IMR-90 (cell line): Measurements from ENCODE around the gene DUSP10. TPM values are rescaled to one million over a fixed set of nuclear protein-coding genes. Genes with fewer than 3 reads are reported as not detected.

Experiments used
- ATAC-seq: fragments of 200-7000 bp; cut with Tn5 transposase; 2 replicates; pipeline ENCODE4 v1.9.1; 2020; ENCODE audit warnings: low read depth, mild to moderate bottlenecking, moderate library complexity
- BruUV-seq: library from RNA; stranded (reverse); fragments of 400-500 nt; replicated peaks from 2 replicates; lab custom pipeline; 2021; lab: Mats Ljungman, UMichigan
- CTCF ChIA-PET: fragments of 300-600 bp; formaldehyde crosslinking; extraction: SDS; loops from one replicate; lab custom pipeline; 2021; ENCODE audit warnings: antibody characterized with exemption; lab: Yijun Ruan, JAX
- POLR2A ChIA-PET: fragments of 300-600 bp; sonication (Branson Sonifier 250); formaldehyde crosslinking; loops from one replicate; lab custom pipeline; 2022; ENCODE audit warnings: antibody characterized with exemption; ENCODE audit not compliant: unreplicated experiment; lab: Charles Lee
- DNase-seq: peaks from one replicate; pipeline ENCODE4 v3.0.0; 2013
- H2AFZ ChIP-seq: replicated peaks from 2 replicates; pipeline ENCODE3; 2013; ENCODE audit warnings: low read length, mild to moderate bottlenecking; ENCODE audit not compliant: poor library complexity
- H2AK5ac ChIP-seq: 2 replicates; pipeline ENCODE4 v1.6.1; 2013; ENCODE audit warnings: low read depth, low read length, inconsistent platforms
- H2AK9ac ChIP-seq: replicated peaks from 2 replicates; pipeline ENCODE3; 2013; ENCODE audit warnings: mild to moderate bottlenecking, low read depth, low read length, moderate library complexity; ENCODE audit not compliant: poor library complexity
- H2BK120ac ChIP-seq: 2 replicates; pipeline ENCODE4 v1.6.1; 2013; ENCODE audit warnings: low read depth, low read length, inconsistent platforms
- H2BK15ac ChIP-seq: 3 replicates; pipeline ENCODE4 v1.6.1; 2013; ENCODE audit warnings: low read depth, low read length, inconsistent platforms
- H2BK20ac ChIP-seq: 2 replicates; pipeline ENCODE4 v1.6.1; 2013; ENCODE audit warnings: low read depth, mild to moderate bottlenecking, inconsistent platforms, low read length, moderate library complexity
- H2BK5ac ChIP-seq: 2 replicates; pipeline ENCODE4 v1.6.1; 2013; ENCODE audit warnings: mild to moderate bottlenecking, low read depth, low read length, inconsistent platforms; ENCODE audit not compliant: poor library complexity, severe bottlenecking
- H3K14ac ChIP-seq: replicated peaks from 2 replicates; pipeline ENCODE4 v1.6.1; 2013; ENCODE audit warnings: low read depth, low read length, inconsistent platforms
- H3K18ac ChIP-seq: 2 replicates; pipeline ENCODE4 v1.6.1; 2013; ENCODE audit warnings: low read depth, low read length, control low read depth
- H3K23ac ChIP-seq: 2 replicates; pipeline ENCODE4 v1.6.1; 2013; ENCODE audit warnings: low read depth, low read length, inconsistent platforms
- H3K27ac ChIP-seq: 2 replicates; pipeline ENCODE4 v1.5.1; 2013; ENCODE audit warnings: mild to moderate bottlenecking, control low read depth, low read length; ENCODE audit not compliant: insufficient read depth
- H3K27me3 ChIP-seq: 2 replicates; pipeline ENCODE4 v1.6.1; 2013; ENCODE audit warnings: low read length; ENCODE audit not compliant: control insufficient read depth, insufficient read depth
- H3K36me3 ChIP-seq: 2 replicates; pipeline ENCODE4 v1.6.1; 2013; ENCODE audit warnings: low read length, mixed read lengths; ENCODE audit not compliant: control insufficient read depth, insufficient read depth
- H3K4ac ChIP-seq: 2 replicates; pipeline ENCODE4 v1.6.1; 2013; ENCODE audit warnings: low read depth, low read length, inconsistent platforms
- H3K4me1 ChIP-seq: 2 replicates; pipeline ENCODE4 v1.6.1; 2013; ENCODE audit warnings: low read length, mixed read lengths; ENCODE audit not compliant: control insufficient read depth, insufficient read depth
- H3K4me2 ChIP-seq: 2 replicates; pipeline ENCODE4 v1.6.1; 2013; ENCODE audit warnings: low read depth, mild to moderate bottlenecking, control low read depth, low read length, moderate library complexity
- H3K4me3 ChIP-seq: 2 replicates; pipeline ENCODE4 v1.5.1; 2013; ENCODE audit warnings: low read depth, mild to moderate bottlenecking, control low read depth, low read length, moderate library complexity; ENCODE audit not compliant: insufficient read depth
- H3K56ac ChIP-seq: 2 replicates; pipeline ENCODE4 v1.6.1; 2013; ENCODE audit warnings: low read length, inconsistent platforms; ENCODE audit not compliant: insufficient read depth; ENCODE audit errors: extremely low read depth
- H3K79me1 ChIP-seq, 2 experiments: 2 replicates each; pipeline ENCODE4 v1.6.1; 2013; ENCODE audit warnings: low read length in 2 of 2, inconsistent platforms in 1 of 2, low read depth in 1 of 2
- H3K9ac ChIP-seq: 2 replicates; pipeline ENCODE4 v1.6.1; 2013; ENCODE audit warnings: low read depth, low read length, control low read depth
- H3K9me1 ChIP-seq: 2 replicates; pipeline ENCODE4 v1.6.1; 2013; ENCODE audit warnings: low read length, inconsistent platforms; ENCODE audit not compliant: insufficient read depth
- H3K9me3 ChIP-seq: 2 replicates; pipeline ENCODE4 v1.6.1; 2013; ENCODE audit warnings: low read length; ENCODE audit not compliant: control insufficient read depth, insufficient read depth
- H4K20me1 ChIP-seq: 2 replicates; pipeline ENCODE4 v1.6.1; 2013; ENCODE audit warnings: low read length, inconsistent platforms; ENCODE audit not compliant: insufficient read depth
- H4K5ac ChIP-seq: 2 replicates; pipeline ENCODE4 v1.6.1; 2013; ENCODE audit warnings: mild to moderate bottlenecking, low read depth, low read length, control low read depth
- H4K8ac ChIP-seq, 2 experiments: 2 replicates each; pipeline ENCODE4 v1.6.1; 2013; ENCODE audit warnings: low read depth in 2 of 2, low read length in 2 of 2, control low read depth in 1 of 2, inconsistent platforms in 1 of 2
- H4K91ac ChIP-seq: 2 replicates; pipeline ENCODE4 v1.6.1; 2013; ENCODE audit warnings: low read depth, low read length, inconsistent platforms; ENCODE audit not compliant: insufficient read depth
- BHLHE40 ChIP-seq: fragments of 150-350 bp; IDR thresholded peaks from 2 replicates; pipeline ENCODE4 v1.6.1; 2016; ENCODE audit warnings: mild to moderate bottlenecking, low read depth, low read length
- CEBPB ChIP-seq: IDR thresholded peaks from 2 replicates; pipeline ENCODE4 v1.6.1; 2012; ENCODE audit warnings: low read depth, low read length, improper control_type of control experiment
- CHD1 ChIP-seq: IDR thresholded peaks from 2 replicates; pipeline ENCODE4 v1.6.1; 2012; ENCODE audit warnings: low read depth, low read length, improper control_type of control experiment
- FOS ChIP-seq: fragments of 150-350 bp; IDR thresholded peaks from 2 replicates; pipeline ENCODE4 v1.6.1; 2016; ENCODE audit warnings: low read depth, low read length
- MAFK ChIP-seq: IDR thresholded peaks from 2 replicates; pipeline ENCODE4 v1.6.1; 2012; ENCODE audit warnings: low read depth, low read length, improper control_type of control experiment
- MAZ ChIP-seq: IDR thresholded peaks from 2 replicates; pipeline ENCODE4 v1.6.1; 2012; ENCODE audit warnings: low read depth, mild to moderate bottlenecking, low read length, improper control_type of control experiment, moderate library complexity, borderline replicate concordance
- MXI1 ChIP-seq: IDR thresholded peaks from 2 replicates; pipeline ENCODE4 v1.6.1; 2012; ENCODE audit warnings: low read depth, mild to moderate bottlenecking, low read length, moderate library complexity, borderline replicate concordance
- NFE2L2 ChIP-seq: fragments of 150-350 bp; IDR thresholded peaks from 2 replicates; pipeline ENCODE4 v1.6.1; 2016; ENCODE audit warnings: low read depth, mild to moderate bottlenecking, low read length
- POLR2A ChIP-seq: IDR thresholded peaks from 2 replicates; pipeline ENCODE4 v1.6.1; 2012; ENCODE audit warnings: mild to moderate bottlenecking, low read depth, low read length
- RCOR1 ChIP-seq: IDR thresholded peaks from 2 replicates; pipeline ENCODE4 v1.6.1; 2012; ENCODE audit warnings: mild to moderate bottlenecking, low read length, improper control_type of control experiment; ENCODE audit not compliant: insufficient replicate concordance
- SMC3 ChIP-seq: fragments of 150-350 bp; IDR thresholded peaks from 2 replicates; pipeline ENCODE4 v1.6.1; 2016; ENCODE audit warnings: low read depth, mild to moderate bottlenecking, antibody characterized with exemption, low read length, moderate library complexity
- WGBS, 2 experiments: methylation state at CpG; one replicate each; pipeline versions ENCODE4 v1.1.5 to v1.1.7; 2013; ENCODE audit warnings: missing lambda C conversion rate in 2 of 2; ENCODE audit not compliant: insufficient read length in 1 of 2; ENCODE audit errors: extremely low coverage in 2 of 2; 5-methylcytosine and 5-hydroxymethylcytosine counted together
- dilution Hi-C: fragments of 300-500 bp; cut with HindIII; formaldehyde crosslinking; loops from one replicate; pipeline ENCODE4 v1.14.3; 2018; ENCODE audit warnings: low sequenced_read_pairs; ENCODE audit not compliant: unreplicated experiment
- in situ Hi-C: fragments of 300-500 bp; cut with MboI; formaldehyde crosslinking; loops from 3 replicates; pipeline ENCODE4 v1.14.3; 2019; ENCODE audit warnings: low sequenced_read_pairs, inconsistent platforms, mixed read lengths
- intact Hi-C: fragments of 100-400 bp; cut with micrococcal nuclease; formaldehyde crosslinking; loops from 2 replicates; pipeline ENCODE4 v1.10.0; 2022
- polyA plus RNA-seq, 3 experiments: library from polyadenylated mRNA; depleted of rRNA; stranded (reverse); fragments of >200 nt; gene quantifications; 2 replicates each; pipeline ENCODE4 v1.2.3, GENCODE V29; 2012; ENCODE audit warnings: low replicate concordance in 1 of 3
- total RNA-seq: library from RNA; depleted of rRNA; stranded (reverse); fragments of >200 nt; gene quantifications from 2 replicates; pipeline ENCODE4 v1.2.3, GENCODE V29; 2012
- TF ChIP-seq, protein P1 (sequence below): fragments of 150-350 bp; IDR thresholded peaks from 2 replicates; pipeline ENCODE4 v1.6.1; 2016; ENCODE audit warnings: low read depth, mild to moderate bottlenecking, low read length, moderate library complexity, borderline replicate concordance
- TF ChIP-seq, protein P2 (sequence below): fragments of 150-350 bp; IDR thresholded peaks from 2 replicates; pipeline ENCODE4 v1.6.1; 2017; ENCODE audit warnings: mild to moderate bottlenecking, antibody characterized with exemption, low read length, low read depth
- TF ChIP-seq, protein P3 (sequence below): conservative IDR thresholded peaks from 2 replicates; pipeline ENCODE4 v1.5.1; 2012; ENCODE audit warnings: mild to moderate bottlenecking, low read depth, low read length, improper control_type of control experiment

The DUSP10 gene
- total and polyA plus RNA-seq, 2 of the 4 experiments (the other 2 are of a cell fraction) = 41.7 to 59.1 TPM

GRCh38 chr1:221696718-221697461 is 45.0 kb downstream of the DUSP10 start:
- WGBS, 2 experiments = 100% methylated on average over 1 of the region's 3 CpGs; no CpG with 5 or more reads in 1 of the 2 experiments
- in situ Hi-C loops = no loop called here
- Histone ChIP-seq H3K56ac (no peak overlapping the region), H4K8ac (peak overlapping the region in 1 of 2 experiments; percentile 24; a peak in 2 of 4 replicates), H2AK9ac (no peak overlapping the region), H3K23ac (no peak overlapping the region), H4K5ac (no peak overlapping the region; the same call in 1 of the 2 replicates), H3K9me3 (peaks cover 3% of the 10 kb centered on the region), H2BK15ac (peak overlapping the region; percentile 71; the same call in 1 of the 3 replicates), H3K14ac (peak overlapping the region; percentile 75; the same call in 1 of the 2 replicates), H2BK20ac (peak overlapping the region; percentile 54; the same call in 1 of the 2 replicates), H3K27me3 (no peaks in the 10 kb centered on the region), H3K9me1 (peaks cover 11% of the 10 kb centered on the region), H2AFZ (no peak overlapping the region), H2BK5ac (peak overlapping the region; percentile 42), H3K18ac (peak overlapping the region; percentile 66; the same call in 1 of the 2 replicates), H3K9ac (no peak overlapping the region), H3K36me3 (peaks cover 13% of the 10 kb centered on the region), H3K4me2 (no peak overlapping the region), H3K4me1 (peaks cover 14% of the 10 kb centered on the region), H4K20me1 (no peaks in the 10 kb centered on the region), H3K4me3 (no peak overlapping the region), H2BK120ac (peak overlapping the region; percentile 26; the same call in 1 of the 2 replicates), H4K91ac (peak overlapping the region; percentile 36; the same call in 1 of the 2 replicates), H2AK5ac (peak overlapping the region; percentile 64; the same call in 1 of the 2 replicates), H3K4ac (no peak overlapping the region), H3K79me1 (peaks cover 5 to 23% of the 10 kb centered on the region in 2 experiments; a peak in 3 of 4 replicates), H3K27ac (no peak overlapping the region)
- dilution Hi-C loops = no loop called here
- CTCF ChIA-PET = interaction anchor here (0.6 kb wide), 1 partner anchor 764 kb away, joined by 3 read pairs; no protein-coding TSS in a partner anchor
- POLR2A ChIA-PET = interaction anchor here (0.6 kb wide), 1 partner anchor 377 kb away, joined by 5 read pairs; no protein-coding TSS in a partner anchor
- intact Hi-C loops = no loop called here
- DNase-seq = no peak
- ATAC-seq = no peak
- TF ChIP-seq, protein P1, sequence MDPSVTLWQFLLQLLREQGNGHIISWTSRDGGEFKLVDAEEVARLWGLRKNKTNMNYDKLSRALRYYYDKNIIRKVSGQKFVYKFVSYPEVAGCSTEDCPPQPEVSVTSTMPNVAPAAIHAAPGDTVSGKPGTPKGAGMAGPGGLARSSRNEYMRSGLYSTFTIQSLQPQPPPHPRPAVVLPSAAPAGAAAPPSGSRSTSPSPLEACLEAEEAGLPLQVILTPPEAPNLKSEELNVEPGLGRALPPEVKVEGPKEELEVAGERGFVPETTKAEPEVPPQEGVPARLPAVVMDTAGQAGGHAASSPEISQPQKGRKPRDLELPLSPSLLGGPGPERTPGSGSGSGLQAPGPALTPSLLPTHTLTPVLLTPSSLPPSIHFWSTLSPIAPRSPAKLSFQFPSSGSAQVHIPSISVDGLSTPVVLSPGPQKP = no peak
- no peak for TF ChIP-seq BHLHE40
- no peak for TF ChIP-seq RCOR1
- no peak for TF ChIP-seq CHD1
- TF ChIP-seq MAZ = no peak
- TF ChIP-seq NFE2L2 = no peak
- TF ChIP-seq, protein P2, sequence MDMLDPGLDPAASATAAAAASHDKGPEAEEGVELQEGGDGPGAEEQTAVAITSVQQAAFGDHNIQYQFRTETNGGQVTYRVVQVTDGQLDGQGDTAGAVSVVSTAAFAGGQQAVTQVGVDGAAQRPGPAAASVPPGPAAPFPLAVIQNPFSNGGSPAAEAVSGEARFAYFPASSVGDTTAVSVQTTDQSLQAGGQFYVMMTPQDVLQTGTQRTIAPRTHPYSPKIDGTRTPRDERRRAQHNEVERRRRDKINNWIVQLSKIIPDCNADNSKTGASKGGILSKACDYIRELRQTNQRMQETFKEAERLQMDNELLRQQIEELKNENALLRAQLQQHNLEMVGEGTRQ = no peak
- TF ChIP-seq SMC3 = no peak
- no peak for TF ChIP-seq CEBPB
- TF ChIP-seq MAFK = no peak
- no peak for TF ChIP-seq POLR2A
- no peak for TF ChIP-seq FOS
- TF ChIP-seq, protein P3, sequence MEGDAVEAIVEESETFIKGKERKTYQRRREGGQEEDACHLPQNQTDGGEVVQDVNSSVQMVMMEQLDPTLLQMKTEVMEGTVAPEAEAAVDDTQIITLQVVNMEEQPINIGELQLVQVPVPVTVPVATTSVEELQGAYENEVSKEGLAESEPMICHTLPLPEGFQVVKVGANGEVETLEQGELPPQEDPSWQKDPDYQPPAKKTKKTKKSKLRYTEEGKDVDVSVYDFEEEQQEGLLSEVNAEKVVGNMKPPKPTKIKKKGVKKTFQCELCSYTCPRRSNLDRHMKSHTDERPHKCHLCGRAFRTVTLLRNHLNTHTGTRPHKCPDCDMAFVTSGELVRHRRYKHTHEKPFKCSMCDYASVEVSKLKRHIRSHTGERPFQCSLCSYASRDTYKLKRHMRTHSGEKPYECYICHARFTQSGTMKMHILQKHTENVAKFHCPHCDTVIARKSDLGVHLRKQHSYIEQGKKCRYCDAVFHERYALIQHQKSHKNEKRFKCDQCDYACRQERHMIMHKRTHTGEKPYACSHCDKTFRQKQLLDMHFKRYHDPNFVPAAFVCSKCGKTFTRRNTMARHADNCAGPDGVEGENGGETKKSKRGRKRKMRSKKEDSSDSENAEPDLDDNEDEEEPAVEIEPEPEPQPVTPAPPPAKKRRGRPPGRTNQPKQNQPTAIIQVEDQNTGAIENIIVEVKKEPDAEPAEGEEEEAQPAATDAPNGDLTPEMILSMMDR = no peak
- no peak for TF ChIP-seq MXI1
- no TSS peak for BruUV-seq
